ENCODE data around the gene ZNF672. TPM values are rescaled to one million over a fixed set of nuclear protein-coding genes. Genes with fewer than 3 reads are reported as not detected.

The ZNF672 gene
- total RNA-seq, 1 experiment from 2014 or later, result 56.0 TPM

DNA sequence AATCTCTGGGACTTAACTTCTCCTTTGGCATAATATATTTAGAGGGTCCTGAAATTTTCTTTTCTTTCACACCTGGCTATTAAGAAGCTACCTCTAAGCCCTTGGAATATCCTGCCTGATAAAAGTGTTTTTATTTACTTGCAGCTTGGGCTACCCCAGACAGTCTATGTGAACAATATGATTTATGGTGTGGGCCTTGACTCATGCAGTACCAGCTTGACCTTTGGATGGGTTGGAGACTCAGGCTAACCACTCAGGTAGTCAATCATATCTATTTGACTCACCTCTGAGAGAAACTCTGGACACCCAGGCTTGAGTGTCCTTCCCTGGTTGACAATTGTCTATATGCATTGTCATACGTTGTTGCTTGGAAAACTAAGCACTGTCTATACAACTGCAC, 54.6 kb downstream of the ZNF672 start:
- Histone ChIP-seq H3K36me3 (replicated peaks; ENCODE audit: control insufficient read depth, insufficient read depth, low read length) (no peaks in the 10 kb centered on the region), H3K27me3 (ENCODE audit: control insufficient read depth, insufficient read depth, low read length) (no peaks in the 10 kb centered on the region), H3K4me3 (ENCODE audit: insufficient read depth, low read depth, low read length) (no peak overlapping the region)
- no peak for DNase-seq

DNA sequence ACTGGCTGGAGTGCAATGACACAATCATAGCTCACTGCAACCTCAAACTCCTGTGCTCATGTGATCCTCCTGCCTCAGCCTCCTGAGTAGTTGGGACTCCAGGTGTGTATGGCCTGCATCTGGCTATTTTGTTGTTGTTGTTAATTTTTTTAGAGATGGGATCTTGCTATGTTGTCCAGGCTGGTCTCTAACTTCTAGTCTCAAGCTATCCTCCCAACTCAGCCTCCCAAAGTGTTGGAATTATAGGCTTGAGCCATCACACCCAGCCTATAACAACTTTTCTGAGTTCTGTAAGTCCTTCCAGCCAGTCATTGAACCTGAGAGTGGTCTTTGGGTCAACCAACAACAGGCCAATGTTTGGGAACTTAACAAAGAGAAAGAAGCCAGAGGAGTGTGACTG, 56.8 kb downstream of the ZNF672 start:
- Histone ChIP-seq H3K4me3 (ENCODE audit: insufficient read depth, low read depth, low read length) (no peak overlapping the region), H3K36me3 (replicated peaks; ENCODE audit: control insufficient read depth, insufficient read depth, low read length) (no peaks in the 10 kb centered on the region), H3K27me3 (ENCODE audit: control insufficient read depth, insufficient read depth, low read length) (no peaks in the 10 kb centered on the region)
- DNase-seq, result no peak

DNA sequence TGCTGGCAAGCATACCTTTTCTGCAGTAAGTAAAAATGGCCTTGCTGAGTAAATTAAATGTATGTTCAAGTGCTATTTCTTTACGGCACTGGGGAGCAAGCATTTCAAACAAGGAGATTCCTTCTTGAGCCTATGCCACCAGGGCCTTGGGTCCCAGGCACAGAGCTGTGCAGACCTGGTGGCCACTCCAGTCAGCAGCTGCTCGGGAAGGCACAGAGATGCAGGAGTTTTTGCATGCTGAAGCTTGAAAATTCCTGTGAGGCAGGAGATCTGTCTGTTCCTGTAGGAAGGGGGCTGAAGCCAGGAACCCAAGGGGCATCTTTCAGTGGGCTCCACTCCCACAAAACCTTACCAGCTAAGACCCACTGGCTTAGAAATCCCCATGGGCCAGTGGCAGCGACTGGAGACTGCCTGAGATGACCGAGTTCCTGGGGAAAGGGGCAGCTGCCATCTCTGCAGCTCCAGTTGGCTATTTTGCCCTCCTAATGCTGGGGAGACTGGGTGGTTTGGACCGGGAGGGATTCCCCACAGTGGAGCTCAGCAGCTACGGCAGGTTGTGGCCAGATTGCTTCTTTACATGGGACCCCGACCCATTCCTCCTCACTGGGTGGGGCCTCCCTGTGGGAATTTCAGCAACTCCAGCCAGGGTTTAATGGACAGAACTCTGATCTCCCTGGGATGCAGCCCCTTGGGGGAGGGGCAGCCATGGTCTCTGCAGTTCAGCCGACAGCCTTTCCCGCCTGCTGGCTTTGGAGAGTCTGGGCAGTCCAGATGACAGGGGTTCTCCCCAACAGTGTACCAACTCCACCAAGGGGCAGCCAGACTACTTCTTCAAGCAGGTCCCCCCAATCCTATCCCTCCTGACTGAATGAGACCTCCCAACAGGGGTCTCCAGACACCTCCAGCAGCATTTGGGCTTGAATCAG, 59.7 kb downstream of the ZNF672 start:
- Histone ChIP-seq H3K27me3 (ENCODE audit: control insufficient read depth, insufficient read depth, low read length) (no peaks in the 10 kb centered on the region; the same call in 1 of the 2 replicates), H3K36me3 (replicated peaks; ENCODE audit: control insufficient read depth, insufficient read depth, low read length) (no peaks in the 10 kb centered on the region), H3K4me3 (ENCODE audit: insufficient read depth, low read depth, low read length) (no peak overlapping the region)
- no peak for DNase-seq

Other genes with a start within 250 kb of the ZNF672 start
- gene OR2T10, start 240.5 kb upstream of the ZNF672 start, total RNA-seq (2014; rRNA removed; shearing (Covaris generic)), result not detected in 2 replicates
- not detected in 2 replicates for gene OR2T11, start 203.1 kb upstream of the ZNF672 start, total RNA-seq (2014; rRNA removed; shearing (Covaris generic))
- not detected in 2 replicates for gene OR2T35, start 192.9 kb upstream of the ZNF672 start, total RNA-seq (2014; rRNA removed; shearing (Covaris generic))
- not detected in 2 replicates for gene OR2T27, start 182.7 kb upstream of the ZNF672 start, total RNA-seq (2014; rRNA removed; shearing (Covaris generic))
- not detected in 2 replicates for gene OR14I1, start 135.5 kb upstream of the ZNF672 start, total RNA-seq (2014; rRNA removed; shearing (Covaris generic))
- not detected in 2 replicates for gene LYPD8, start 82.5 kb upstream of the ZNF672 start, total RNA-seq (2014; rRNA removed; shearing (Covaris generic))
- 38.2 and 40.5 TPM in 2 replicates for gene SH3BP5L, start 12.3 kb upstream of the ZNF672 start, total RNA-seq (2014; rRNA removed; shearing (Covaris generic))
- 64.2 and 91.9 TPM in 2 replicates for gene ZNF692, start 20.9 kb downstream of the ZNF672 start, total RNA-seq (2014; rRNA removed; shearing (Covaris generic))
- 3.4 and 3.6 TPM in 2 replicates for gene PGBD2, start 68.0 kb downstream of the ZNF672 start, total RNA-seq (2014; rRNA removed; shearing (Covaris generic))

Data from H7 (cell line).